C4-2B (cell line): ENCODE data around the gene CCIN.

Experiments
- CTCF ChIP-seq: fragments of 450-650 bp; conservative IDR thresholded peaks from 2 replicates; pipeline ENCODE4 v1.5.1; 2017; ENCODE audit warnings: mild to moderate bottlenecking
- ZFX ChIP-seq: fragments of 450-650 bp; IDR thresholded peaks from 2 replicates; pipeline ENCODE4 v1.6.1; 2017

GRCh38 chr9:36150574-36151315, 18.4 kb upstream of the CCIN start:
- TF ChIP-seq CTCF (no peak), ZFX (no peak)
